SK-N-DZ (cell line): ENCODE results near the gene CDK11A. TPM values are rescaled to one million over a fixed set of nuclear protein-coding genes. Genes with fewer than 3 reads are reported as not detected.

Experiments used
- DNase-seq: peaks from one replicate; pipeline ENCODE4 v3.0.0-alpha.2; 2015; ENCODE audit warnings: low spot score
- polyA plus RNA-seq, 2 experiments: library from polyadenylated mRNA; depleted of rRNA; stranded (reverse); fragments of >200 nt; gene quantifications; 2 replicates each; pipeline ENCODE4 v1.2.3, GENCODE V29; 2014

Gene CDK11A
- 6.4 and 7.5 TPM in 2 replicates for polyA plus RNA-seq (2014; cell fraction: cytosol; rRNA removed)
- 86.9 and 154 TPM in 2 replicates for polyA plus RNA-seq (2014; cell fraction: nucleus; rRNA removed)

GRCh38 chr1:1724035-1724864 is at the start of gene CDK11A:
TSS of gene CDK11A (minus strand) at chr1:1724357. CDS start at chr1:1722818, 1,539 bp downstream.
- peak; percentile 97 for DNase-seq

GRCh38 chr1:1773874-1774273 is 49.7 kb upstream of the CDK11A start:
- no peak for DNase-seq

GRCh38 chr1:1771096-1771495 is 46.9 kb upstream of the CDK11A start:
- DNase-seq, result no peak

GRCh38 chr1:1770102-1770501 is 45.9 kb upstream of the CDK11A start:
- DNase-seq, result no peak

- no peak for DNase-seq
These were observed 44.3 kb upstream of the CDK11A start for GRCh38 chr1:1768249-1768992.

GRCh38 chr1:1764876-1765470 is 40.8 kb upstream of the CDK11A start:
- DNase-seq, result no peak

GRCh38 chr1:1763657-1764621 is 39.8 kb upstream of the CDK11A start:
- no peak for DNase-seq

- no peak for DNase-seq
These were observed 37.6 kb upstream of the CDK11A start for GRCh38 chr1:1761504-1762376.

GRCh38 chr1:1760715-1761114 is 36.6 kb upstream of the CDK11A start:
- DNase-seq, result no peak

GRCh38 chr1:1760345-1760650 is 36.1 kb upstream of the CDK11A start:
- DNase-seq, result no peak

- no peak for DNase-seq
These were observed 35.5 kb upstream of the CDK11A start for GRCh38 chr1:1759456-1760344.

- no peak for DNase-seq
These were observed 34.7 kb upstream of the CDK11A start for GRCh38 chr1:1758692-1759455.

- no peak for DNase-seq
These were observed 34.0 kb upstream of the CDK11A start for GRCh38 chr1:1758059-1758621.

- no peak for DNase-seq
These were observed 33.4 kb upstream of the CDK11A start for GRCh38 chr1:1757422-1758058.

- DNase-seq, result no peak
These were observed 32.7 kb upstream of the CDK11A start for GRCh38 chr1:1756661-1757421.

- DNase-seq, result no peak
These were observed 31.7 kb upstream of the CDK11A start for GRCh38 chr1:1755852-1756251.

- DNase-seq, result no peak
These were observed 31.3 kb upstream of the CDK11A start for GRCh38 chr1:1755426-1755825.
